Suprapubic skin (tissue), 3 donors: ENCODE measurements around the gene STAP1.

Experiments
- CTCF ChIP-seq, 2 donors: fragments of 200-600 bp in 1 of 2; fragments of 450-650 bp in 1 of 2; sonication (generic) in 1 of 2; IDR thresholded peaks; one replicate each; pipeline ENCODE4 v1.5.1; 2016 to 2019; ENCODE audit warnings: antibody characterized with exemption in 2 of 2, mild to moderate bottlenecking in 1 of 2, moderate library complexity in 1 of 2
- EP300 ChIP-seq: sonication (generic); formaldehyde crosslinking; IDR thresholded peaks from one replicate; pipeline ENCODE4 v1.6.1; 2017; ENCODE audit warnings: antibody characterized with exemption
- POLR2A ChIP-seq, 2 donors: fragments of 450-650 bp; IDR thresholded peaks; one replicate each; pipeline ENCODE4 v1.6.1; 2017; ENCODE audit warnings: antibody characterized with exemption in 2 of 2, mild to moderate bottlenecking in 2 of 2, moderate library complexity in 2 of 2

GRCh38 chr4:67545199-67546003 is 13.1 kb upstream of the STAP1 start, which contains the start of gene CENPC:
- TF ChIP-seq POLR2A (IDR thresholded peaks at IDR 0.05) (peak; percentile 11 to 85), CTCF (IDR thresholded peaks at IDR 0.05) (no peak), EP300 (no peak)
